ENCODE data around the gene MCMBP. TPM values are rescaled to one million over a fixed set of nuclear protein-coding genes. Genes with fewer than 3 reads are reported as not detected.

The MCMBP gene
- total RNA-seq: 28.9 and 38.2 TPM in 2 replicates

GRCh38 chr10:119872610-119872859 lies at the start of gene MCMBP:
Gene MCMBP, minus strand, starts transcription at chr10:119872843. Its CDS starts 259 bp downstream, at chr10:119872584.

GRCh38 chr10:119892188-119893065 lies 19.8 kb upstream of the MCMBP start, which contains the start of gene SEC23IP:
Gene SEC23IP, plus strand, starts transcription at chr10:119892730. Its CDS starts 53 bp downstream, at chr10:119892783.

Other genes with a start within 250 kb of the MCMBP start
- 44.4 and 52.6 TPM in 2 replicates for gene BAG3, start 221.5 kb downstream of the MCMBP start, total RNA-seq
- 12.4 and 13.4 TPM in 2 replicates for gene INPP5F, start 146.8 kb downstream of the MCMBP start, total RNA-seq
- gene SEC23IP, start 19.9 kb upstream of the MCMBP start, total RNA-seq: 14.6 and 14.8 TPM in 2 replicates